G401.6 (cell line): ENCODE measurements around the gene TRIM66.

Source experiments
- FAIRE-seq: peaks from 2 replicates; lab custom pipeline; 2012; peaks lifted over from hg19 to GRCh38; lab: Jason Lieb, UNC

The TRIM66 gene

DNA sequence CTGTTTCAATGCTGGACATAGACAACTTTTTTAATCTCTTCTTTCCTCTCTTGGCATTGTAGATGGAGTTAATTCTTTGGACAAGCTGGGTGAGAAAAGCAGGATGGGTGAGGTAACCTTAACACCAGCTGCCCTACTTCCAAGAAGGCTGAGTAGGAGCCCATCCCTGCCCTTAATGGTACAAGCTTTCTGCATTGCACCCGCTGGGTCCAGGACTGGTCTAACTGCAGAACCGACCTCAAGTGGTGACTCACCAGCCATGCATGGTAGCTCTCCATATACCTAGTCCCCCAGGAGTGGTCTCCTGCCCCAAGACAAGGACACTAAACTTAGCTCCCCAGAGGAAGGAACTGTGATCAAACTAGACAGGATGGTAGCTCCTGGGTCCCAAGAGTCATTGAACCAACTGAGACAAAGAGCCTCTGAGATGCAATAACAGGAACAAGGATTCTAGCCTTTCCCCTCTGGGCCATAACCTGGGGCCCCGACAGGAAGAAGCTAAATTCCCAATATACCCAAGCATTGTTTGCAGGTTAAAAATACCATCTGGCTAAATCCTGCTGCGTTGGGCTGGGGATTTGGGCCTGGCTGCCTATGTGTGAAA, 32.3 kb upstream of the TRIM66 start:
- no peak for FAIRE-seq

GRCh38 chr11:8713760-8714454, 31.4 kb upstream of the TRIM66 start:
- FAIRE-seq, result no peak

DNA sequence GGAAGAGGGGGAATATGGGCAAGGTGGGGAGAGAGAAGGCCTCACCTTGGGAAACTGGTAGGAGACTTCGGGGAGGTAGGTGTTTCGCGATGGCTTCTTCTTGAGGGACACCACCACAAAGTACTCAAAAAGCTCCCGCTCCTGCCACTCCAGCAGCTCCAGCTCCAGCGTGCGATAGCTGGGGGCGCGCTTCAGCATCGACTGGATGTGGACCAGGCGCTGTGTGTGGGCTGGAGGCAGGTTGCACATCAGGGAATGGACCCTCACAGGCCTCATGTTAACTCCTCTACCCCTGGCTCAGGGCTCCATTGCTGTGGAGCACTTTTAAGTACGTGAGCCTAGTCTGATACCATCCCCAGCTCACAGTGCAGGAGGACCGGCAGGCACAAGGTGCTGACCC, 30.0 kb upstream of the TRIM66 start:
- FAIRE-seq, result no peak

- no peak for FAIRE-seq
These were observed 29.5 kb upstream of the TRIM66 start for GRCh38 chr11:8711895-8712442.

DNA sequence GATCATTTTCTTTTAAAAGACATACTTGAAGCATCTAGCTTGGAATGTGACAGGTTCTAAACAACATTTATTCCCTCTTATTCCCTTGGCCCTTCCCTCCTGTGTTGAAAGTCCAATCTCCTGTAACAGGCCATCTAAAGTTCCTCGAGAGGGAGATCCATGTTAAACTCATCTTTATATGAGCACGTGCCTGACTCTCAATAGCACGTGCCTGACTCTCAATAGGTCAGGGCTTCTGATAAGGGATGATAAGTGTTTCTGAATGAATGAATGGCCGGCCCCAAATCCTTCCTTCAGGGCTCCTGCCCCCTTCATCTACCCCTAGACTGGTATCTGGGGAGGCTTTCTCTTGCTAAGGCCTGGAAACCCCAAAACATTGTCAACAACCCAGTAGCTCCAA, 27.3 kb upstream of the TRIM66 start:
- FAIRE-seq, result no peak

DNA sequence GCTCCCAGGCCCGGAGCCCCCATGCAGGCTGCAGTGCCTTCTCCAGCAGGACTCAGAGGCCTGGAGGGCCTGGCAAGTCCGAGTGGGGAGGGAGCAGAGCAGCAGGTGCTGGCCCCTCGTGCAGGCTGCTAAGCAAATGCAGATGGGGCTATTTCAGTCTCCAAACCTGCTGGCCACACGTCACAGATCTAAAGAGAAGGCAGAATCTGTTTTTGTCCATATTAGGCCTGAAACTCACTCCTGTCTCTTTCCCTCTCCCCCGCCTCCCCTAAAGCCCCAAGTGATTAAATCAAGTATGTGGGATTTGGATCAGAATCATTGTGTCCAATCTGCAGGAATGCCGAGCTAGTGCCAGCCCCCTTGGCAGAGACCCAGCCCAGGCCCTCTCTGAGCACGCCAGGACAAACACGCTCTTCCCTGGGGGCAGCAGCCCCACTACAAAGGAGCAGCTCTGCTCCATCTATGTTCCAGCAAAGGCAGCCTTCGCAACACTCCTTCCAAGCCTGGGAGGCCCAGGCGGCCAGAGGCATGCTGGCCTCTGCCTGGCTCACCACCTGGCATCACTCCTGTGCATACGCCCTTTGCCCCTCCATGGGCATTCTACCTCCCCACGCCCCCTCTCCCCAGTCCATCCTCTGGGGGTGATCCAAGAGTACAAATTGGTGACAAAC, 26.7 kb upstream of the TRIM66 start:
- no peak for FAIRE-seq

- no peak for FAIRE-seq
These were observed 25.2 kb upstream of the TRIM66 start for GRCh38 chr11:8707541-8708191.

DNA sequence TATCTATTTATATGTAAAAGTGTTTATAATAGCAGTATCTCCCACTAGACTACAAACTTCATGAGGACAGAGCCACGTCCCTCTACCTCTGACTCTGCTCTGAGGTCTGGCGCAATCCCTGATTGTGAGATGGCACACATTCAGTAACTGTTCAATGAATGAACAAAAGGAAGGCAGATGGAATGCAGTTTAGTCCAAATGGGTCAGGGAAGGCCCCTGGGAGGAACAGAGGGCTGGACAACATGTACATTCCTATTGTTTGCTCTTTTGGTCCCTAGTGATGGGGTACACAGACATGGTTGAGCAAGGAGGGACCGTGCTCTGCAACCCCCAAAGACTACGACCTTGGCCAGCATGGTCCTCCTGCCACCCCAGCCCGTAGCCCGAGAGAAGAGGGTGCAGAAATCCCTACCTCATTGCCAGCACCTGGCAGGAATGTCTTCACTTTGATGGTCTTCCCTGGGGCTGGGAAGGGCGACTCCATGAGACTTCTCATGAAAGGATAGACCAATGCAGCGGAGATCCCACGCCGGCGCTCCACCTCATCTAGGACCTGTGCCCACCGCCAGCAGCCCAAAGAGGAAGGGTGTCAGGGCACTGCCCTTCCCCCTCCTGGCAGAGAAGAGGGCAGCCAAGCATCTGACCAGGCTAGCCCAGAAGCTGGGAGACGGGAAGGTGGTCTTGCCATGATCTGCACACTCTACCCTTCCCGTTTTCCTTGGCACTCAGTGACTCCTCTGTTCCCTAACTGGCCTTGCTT, 24.4 kb upstream of the TRIM66 start:
- FAIRE-seq, result no peak

GRCh38 chr11:8705146-8705545, 22.7 kb upstream of the TRIM66 start:
- FAIRE-seq, result no peak

- FAIRE-seq, result no peak
These were observed 21.7 kb upstream of the TRIM66 start for GRCh38 chr11:8704136-8704535.

- FAIRE-seq, result no peak
These were observed 20.1 kb upstream of the TRIM66 start for GRCh38 chr11:8702598-8702915.

- no peak for FAIRE-seq
These were observed 19.6 kb upstream of the TRIM66 start for GRCh38 chr11:8701891-8702597.

DNA sequence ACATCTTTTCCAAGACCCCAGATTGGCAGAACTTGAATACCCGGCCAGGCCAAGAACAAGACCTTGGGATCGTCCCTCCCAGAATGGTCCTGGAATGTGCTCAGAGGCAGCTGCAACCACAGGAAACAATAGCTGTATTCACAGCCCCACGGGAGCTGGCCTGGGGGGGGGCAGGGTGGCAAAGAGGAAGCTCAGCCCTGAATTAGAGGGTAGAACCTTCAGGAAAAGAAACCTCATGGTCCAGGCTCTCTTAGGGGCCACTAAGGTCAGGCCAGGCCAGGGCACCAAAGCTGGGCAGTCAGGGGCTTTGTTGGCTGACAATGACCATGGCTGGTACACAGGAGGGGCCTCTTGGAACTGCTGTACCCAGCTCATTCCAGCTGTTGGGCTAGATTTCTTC, 17.4 kb upstream of the TRIM66 start:
- no peak for FAIRE-seq

DNA sequence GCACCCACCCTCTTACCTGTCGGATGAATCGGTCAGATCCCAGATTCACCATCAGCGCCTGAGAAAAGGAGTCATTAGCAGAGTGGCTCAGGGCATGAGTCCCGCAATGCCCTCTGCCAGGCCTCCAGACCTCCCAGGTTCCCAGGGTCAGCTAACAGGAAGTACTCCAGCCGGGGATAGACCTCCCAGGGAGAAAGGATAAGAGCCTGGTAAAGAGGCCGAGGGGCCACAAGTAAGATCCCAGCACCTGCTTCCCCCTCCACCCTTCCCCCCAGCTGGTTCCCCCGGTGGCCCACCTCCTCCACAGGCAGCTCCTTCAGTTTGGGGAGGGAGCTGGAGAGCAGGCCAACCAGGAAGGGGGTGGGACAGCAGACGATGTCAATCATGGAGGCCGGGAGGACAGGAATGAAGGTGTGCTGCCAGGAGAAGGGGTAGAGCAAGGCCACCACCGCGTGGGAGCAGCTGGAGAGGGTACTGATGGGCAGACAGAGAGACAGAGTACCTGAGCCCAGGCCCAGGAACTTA, 16.5 kb upstream of the TRIM66 start:
- no peak for FAIRE-seq

DNA sequence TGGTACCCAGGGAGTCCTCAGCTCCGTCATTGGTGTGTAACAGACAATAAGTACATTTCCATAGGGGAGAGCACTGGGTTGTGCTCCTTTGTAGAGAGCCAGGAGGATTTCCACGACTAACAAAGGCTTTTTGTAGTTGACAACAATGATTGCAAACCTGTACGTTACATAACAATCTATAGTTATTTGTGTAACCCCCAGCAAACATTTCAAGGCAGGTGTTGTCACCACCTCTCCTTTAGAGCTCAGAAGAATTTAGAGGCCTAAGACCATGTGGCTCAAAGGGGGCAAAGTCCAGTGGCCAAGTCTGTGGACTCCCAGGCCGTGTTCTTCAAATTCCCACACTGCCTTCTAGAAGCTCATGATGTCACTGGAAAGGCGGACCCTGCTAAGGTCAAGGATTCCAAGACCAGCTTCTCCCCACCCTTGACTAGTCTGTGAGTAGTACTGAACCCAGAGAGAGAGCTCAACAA, 15.9 kb upstream of the TRIM66 start:
- no peak for FAIRE-seq

GRCh38 chr11:8697054-8697453, 14.6 kb upstream of the TRIM66 start:
- no peak for FAIRE-seq

GRCh38 chr11:8694137-8694536, 11.7 kb upstream of the TRIM66 start:
- FAIRE-seq, result no peak

DNA sequence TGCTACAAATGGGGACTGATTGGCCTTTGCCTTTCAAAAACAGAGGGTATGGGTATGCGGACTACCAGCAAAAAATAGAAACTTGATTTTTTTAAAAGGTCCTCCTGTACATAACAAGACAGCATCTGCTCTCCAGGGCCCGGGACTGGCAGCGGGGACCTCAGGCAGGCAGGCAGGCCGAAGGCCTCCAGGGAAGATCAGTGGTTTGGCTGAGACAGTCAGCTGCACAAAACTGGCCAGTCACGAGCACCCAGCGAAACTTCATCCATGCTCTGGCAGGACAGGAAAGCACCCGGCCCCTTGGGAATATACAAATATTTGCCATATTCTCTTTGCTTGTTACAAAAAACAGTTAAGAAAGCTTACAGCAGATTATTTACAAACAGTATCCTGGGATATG, 11.1 kb upstream of the TRIM66 start:
- no peak for FAIRE-seq

DNA sequence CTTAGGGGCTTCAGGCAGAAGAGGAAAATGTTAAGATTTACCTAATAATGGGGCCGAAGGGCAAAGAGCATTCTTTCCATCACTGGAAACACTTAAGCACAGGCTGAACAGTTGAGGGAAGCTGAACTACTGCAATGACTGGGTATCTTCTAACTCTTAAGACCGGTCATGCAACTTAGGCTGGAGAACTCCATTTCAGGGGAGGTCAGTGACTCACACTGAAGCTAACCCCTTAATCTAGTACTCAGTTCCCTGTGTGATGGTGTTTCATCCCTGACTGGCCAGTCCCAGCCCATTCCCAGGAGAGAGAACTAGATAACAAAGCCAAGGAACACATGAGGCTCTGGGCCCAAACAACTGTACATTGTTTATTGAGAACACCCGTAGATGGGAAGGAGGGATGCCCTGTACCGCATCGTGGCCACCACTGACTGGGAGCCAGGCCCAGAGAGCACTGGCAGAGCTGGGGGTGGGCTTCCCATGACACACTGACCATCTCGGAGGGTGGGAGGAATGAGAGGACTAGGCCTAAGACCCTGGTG, 10.6 kb upstream of the TRIM66 start:
- no peak for FAIRE-seq

- FAIRE-seq, result no peak
These were observed 10.0 kb upstream of the TRIM66 start for GRCh38 chr11:8692417-8692816.

- no peak for FAIRE-seq
These were observed 9.1 kb upstream of the TRIM66 start for GRCh38 chr11:8691601-8692000.
